LoVo (cell line): ENCODE results near the gene SEC22B.
"Not testable (repeated sequence)": the region's sequence is repeated elsewhere in the genome, so short reads cannot be mapped to it uniquely, and the experiment has no call there.

Source experiments
- DNase-seq: peaks from one replicate; pipeline ENCODE4 v3.0.0-alpha.2; 2016; ENCODE audit warnings: low spot score

The SEC22B gene

DNA sequence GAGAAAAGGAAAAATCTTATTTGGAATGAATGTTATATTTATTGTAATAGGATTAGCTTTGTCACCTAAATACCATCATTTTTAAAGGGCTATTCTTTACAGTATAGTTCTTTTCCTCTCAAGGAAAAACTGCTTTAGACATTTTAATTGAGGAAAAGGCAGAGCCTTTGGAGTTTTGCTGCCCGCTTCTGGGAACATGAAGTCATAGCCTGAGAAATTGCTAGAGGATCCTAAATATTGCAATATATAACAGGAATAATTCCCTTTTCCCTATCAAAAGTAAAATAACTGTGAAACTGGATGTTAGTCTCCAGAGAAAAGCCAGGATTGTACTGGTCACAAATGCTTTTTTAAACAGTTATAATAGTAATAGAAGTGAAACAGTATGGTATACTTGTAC, 30.5 kb downstream of the SEC22B start:
- not testable (repeated sequence) for DNase-seq

DNA sequence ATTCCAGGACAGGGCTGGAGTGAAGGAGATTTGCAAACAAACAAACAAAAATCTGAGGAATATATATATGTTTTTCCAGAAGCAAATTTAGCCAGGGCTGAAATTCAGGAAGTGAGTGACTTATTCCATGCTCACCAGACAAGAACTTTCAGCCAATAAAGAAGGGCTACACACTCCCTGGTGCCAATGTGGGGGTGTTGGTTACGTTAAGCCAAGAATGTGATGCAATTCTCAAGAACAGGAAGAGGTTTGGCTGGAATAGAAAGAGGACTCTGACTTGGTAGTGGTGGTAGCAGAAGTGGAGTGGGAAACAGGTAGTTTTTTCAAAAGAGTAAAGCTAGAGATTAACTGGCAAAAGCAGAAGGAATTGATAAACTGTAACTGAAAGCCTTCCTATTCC, 31.7 kb downstream of the SEC22B start:
- not testable (repeated sequence) for DNase-seq

DNA sequence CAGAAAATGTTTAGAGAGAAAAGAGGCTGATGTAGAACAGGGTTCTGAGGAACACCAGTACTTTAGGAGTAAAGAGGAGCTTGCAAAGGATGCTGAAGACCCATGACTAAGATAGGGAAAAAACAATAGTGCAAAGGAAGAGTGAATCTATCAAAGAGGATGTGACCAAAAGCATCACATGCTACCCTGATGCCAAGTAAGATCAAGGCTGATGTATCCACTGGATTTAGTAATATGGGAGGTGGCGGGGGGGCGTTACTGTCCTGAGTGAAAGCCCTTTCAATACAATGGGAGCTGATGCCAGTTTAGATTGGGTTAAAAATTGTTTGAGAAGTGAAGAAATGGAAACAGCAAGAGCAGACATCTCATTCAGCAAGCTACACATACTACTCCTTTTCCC, 32.2 kb downstream of the SEC22B start:
- DNase-seq = not testable (repeated sequence)

DNA sequence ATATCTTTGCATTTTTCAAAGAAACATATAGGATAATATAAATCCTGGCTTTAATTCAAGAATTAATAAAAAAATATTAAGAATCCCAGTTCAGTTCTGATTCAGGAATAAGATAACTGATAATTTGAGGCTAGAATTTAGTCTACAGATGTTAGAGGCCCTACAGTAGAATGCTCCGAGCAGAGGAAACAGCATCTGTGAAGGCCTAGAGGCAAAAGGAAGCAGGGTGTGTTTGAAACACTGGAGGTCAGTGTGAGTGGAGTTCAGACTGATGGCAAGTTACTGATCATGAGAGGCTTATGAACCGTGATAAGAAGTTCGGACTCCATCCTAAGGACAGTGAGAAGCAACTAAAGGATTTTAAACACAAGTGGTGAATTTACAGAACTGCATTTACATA, 33.0 kb downstream of the SEC22B start:
- not testable (repeated sequence) for DNase-seq

DNA sequence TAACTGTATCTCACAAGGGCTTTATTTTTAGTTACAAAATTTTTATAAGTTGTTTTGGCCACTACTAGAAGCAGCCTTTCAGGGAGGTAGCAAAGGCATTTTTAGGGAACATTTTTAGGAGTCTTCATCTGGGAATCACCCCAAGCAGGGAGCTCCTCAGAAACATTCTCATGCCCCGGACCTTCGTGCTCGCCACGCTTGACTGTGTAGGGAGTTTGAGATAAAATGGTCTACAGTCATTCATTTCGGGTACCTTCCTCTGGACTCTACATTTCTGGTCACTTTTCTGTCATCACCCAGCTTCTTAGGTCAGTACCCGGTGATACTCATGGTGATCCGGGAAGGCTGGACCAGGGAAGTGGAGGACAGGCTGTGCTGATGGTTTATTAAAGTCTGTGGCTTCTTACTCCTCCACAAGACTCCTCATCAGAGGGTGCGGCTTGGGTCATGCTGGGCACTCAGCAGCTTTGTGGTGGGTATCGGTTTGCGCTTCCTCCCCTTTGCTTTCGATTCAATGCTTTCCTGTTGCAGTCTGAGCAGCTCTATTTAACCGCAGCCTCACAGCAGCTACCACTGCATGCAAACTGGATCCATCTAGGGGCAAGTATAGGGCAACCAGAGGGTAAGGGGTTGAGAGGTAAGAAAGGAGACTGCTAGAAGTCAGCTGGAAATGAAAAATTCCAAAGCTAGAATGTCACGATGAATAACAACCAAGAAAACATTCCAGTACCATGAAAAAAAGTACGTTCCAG, 33.6 kb downstream of the SEC22B start:
- DNase-seq = not testable (repeated sequence)

- DNase-seq = not testable (repeated sequence)
Observed at GRCh38 chr1:120141865-120142264, 34.5 kb downstream of the SEC22B start.

GRCh38 chr1:120140656-120141265, 35.6 kb downstream of the SEC22B start:
- not testable (repeated sequence) for DNase-seq

- not testable (repeated sequence) for DNase-seq
Observed at GRCh38 chr1:120136086-120136485, 40.2 kb downstream of the SEC22B start.

GRCh38 chr1:120133928-120134325, 42.4 kb downstream of the SEC22B start:
- DNase-seq = not testable (repeated sequence)

DNA sequence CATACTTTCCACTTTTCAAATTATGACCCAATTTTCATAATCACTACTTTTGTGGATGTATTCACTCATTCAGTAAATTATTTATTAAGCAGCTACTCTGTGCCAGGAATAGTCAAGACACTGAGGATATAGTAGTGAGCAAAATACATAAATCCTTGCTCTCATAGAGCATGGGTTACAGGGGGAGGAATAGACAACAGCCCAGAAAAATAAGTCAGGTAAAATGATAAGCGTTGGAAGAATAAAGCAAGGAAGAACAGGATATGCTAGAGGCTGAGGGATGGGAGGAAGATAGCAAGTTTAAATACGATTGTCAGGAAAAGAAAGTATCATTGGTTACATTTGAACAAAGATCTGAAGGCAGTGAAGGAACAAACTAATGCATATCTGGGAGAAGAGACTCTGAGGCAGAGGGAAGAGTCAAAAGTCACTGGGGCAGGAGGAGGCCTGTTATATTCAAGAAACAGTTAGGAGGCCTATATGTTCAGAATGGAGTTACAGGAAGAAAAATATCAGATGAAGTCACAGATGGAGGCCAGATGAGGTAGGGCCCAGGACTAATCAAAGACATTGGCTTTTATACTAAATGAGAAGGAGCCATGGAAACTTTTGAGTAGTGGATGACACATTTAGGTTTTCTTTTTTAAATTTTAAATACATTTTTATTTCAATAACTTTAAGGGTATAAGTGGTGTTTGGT, 42.9 kb downstream of the SEC22B start:
- no peak for DNase-seq

DNA sequence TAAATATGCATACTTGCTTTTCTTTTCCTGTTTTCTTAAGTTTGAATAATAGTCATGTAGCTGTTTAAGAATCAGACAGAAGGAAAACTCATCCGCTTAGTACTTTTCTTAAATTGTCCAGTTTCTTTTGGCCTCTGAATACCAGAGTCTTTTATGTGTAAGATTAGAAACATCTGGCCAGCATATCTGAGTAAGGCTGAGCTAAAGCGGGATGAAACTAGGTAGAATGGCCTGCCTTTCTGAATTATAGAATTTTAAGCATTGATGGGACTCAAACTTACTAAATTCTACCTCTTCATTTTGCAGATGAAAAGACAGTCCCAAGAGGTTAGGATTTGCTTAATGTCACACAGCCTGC, 43.9 kb downstream of the SEC22B start:
- DNase-seq = not testable (repeated sequence)

DNA sequence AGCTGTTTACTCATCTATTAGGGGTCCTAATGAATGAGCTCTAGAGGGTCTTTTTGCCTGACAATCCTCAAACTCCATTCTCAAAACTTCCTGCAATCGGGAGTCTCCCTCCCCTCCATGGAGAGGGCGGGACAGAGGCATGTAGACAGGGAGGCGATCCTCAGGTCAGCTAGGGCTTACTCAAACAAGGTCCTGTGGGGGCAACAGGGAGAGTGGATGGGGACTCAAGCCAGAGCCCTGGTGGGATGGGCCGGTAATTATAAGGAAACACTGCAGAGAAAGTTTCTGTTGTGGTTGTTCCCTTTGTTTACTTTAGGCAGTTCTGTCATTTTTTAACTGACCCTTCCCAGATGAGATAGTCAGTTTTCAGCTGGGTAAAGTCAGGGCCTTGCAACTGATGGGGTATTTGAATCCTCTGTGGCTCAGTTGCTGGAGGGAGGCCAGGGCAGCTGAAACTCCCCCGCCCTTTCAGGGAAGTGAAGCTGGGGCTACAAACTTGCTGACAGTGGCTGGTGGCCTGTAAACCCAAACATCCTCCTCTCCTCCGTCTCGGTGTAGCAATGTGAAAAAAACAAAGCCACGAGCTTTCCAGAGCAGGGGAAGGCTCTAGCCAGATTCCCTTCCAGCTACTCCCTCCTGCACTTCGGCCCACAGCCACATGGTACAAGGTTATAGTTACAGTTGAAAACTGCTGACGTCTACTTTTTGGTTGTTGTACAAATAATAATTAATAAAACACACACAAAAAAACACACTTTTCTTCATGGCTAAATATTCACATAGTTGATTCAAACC, 44.5 kb downstream of the SEC22B start:
- not testable (repeated sequence) for DNase-seq

DNA sequence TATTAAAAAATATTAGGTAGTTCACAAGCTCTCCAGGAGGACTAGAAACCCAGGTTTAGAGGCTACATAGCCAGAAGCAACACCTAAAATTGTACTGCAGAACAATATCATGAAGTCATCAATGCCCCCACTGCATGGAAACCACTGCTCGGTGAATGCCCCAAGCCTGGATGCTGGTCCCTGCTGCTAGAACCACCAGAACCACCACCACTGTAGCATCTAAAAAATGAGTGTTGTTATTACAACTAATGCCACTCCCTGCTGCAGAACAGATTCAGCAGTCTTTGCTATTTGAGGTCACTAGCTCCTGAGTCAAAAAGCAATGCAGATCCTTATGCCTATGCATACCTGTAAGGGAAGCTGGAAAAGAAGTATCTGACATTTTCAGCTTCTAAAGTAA, 48.4 kb downstream of the SEC22B start:
- not testable (repeated sequence) for DNase-seq

DNA sequence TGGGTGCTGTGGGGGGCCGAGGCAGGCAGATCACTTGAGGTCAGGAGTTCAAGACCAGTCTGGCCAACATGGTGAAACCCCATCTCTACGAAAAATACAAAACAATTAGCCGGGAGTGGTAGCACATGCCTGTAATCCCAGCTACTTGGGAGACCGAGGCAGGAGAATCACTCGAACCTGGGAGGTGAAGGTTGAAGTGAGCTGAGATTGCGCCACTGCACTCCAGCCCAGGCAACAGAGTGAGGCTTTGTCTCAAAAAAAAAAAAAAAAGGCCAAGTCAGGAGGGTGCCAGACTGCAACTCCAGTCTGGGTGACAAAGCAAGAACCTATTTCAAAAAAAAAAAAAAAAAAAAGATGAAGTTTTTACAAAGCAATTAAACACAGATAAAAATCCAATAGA, 50.1 kb downstream of the SEC22B start:
- DNase-seq = not testable (repeated sequence)

- not testable (repeated sequence) for DNase-seq
Observed at GRCh38 chr1:120124628-120125027, 51.7 kb downstream of the SEC22B start.

- DNase-seq = not testable (repeated sequence)
Observed at GRCh38 chr1:120123813-120124510, 52.4 kb downstream of the SEC22B start.

DNA sequence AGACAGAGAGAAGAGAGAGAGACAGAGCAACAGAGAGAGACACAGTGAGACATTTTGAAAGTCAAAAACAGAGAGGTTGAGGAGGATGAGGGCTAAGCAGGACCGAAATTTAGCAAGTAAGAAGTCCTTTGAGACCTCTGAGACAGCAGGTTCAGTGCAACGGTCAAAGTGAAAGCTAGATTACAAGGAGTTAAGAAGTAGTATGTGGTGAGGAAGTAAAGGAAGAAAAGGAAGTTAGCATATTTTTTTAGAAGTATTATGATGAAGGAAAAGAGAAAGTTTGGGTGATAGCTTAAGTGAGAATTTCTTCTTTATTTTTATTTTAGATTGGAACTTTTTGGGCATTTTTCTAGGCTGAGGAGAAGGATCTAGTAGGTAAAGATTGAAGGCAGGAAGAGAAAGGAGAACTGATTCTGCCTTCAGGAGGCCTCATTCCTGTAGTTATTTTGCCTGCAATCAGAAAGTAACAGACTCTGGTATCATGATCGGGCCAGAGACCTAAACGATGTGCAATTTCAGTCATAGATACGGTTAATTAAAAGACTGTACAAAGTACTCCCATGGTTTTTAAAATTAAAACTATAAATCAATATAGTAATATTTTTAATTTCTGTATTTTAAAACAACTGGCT, 53.9 kb downstream of the SEC22B start:
- DNase-seq = not testable (repeated sequence)

DNA sequence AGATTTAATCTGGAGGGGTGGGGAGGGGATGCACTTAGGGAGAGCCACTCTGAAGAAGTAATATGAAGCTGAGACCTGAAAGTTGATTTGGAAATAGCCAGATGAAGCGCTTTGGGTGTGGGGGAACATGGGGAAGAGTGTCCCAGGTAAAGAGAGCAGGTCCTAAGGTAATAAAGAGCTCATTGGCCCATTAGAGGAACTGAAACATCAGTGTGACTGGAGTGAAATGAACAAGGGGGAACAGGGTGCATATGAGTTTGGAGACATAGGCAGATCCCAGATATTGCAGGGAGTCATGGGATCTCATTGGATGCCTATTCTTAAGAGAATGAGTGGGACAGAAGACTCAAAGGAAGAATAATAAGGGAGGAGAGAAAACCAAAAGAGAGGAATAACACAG, 54.5 kb downstream of the SEC22B start:
- DNase-seq = not testable (repeated sequence)

DNA sequence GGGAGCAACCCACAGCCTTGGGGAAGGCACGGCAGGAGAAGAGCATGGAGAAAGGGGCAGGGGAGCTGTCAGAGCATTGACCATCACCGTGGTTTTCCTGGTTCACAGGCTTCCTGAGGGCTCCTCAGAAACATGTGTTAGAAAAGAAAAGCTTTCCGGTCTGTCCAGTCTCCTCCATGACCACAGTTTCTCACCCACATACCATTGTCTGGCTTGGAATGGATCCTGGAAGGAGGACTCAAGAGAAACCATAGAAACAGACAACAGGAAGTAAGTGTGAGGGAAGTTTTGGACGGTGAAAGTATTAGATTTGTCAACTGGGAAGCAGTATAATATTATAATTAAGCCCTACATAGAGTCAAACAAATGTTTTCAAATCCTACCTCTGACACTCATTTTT, 55.8 kb downstream of the SEC22B start:
- not testable (repeated sequence) for DNase-seq

- DNase-seq = not testable (repeated sequence)
Observed at GRCh38 chr1:120117371-120118177, 58.7 kb downstream of the SEC22B start.
